Smooth muscle cell (in vitro differentiated cells): ENCODE data around the gene FGD2. TPM values are rescaled to one million over a fixed set of nuclear protein-coding genes. Genes with fewer than 3 reads are reported as not detected.

Experiments used
- DNase-seq: peaks from one replicate; lab custom pipeline; 2025; ENCODE audit not compliant: unreplicated experiment; lab: John Stamatoyannopoulos, UW
- H2AFZ ChIP-seq: fragments of 200-600 bp; sonication (generic); 2 replicates; pipeline ENCODE4 v1.6.0; 2016; ENCODE audit warnings: antibody characterized with exemption, low read depth, mild to moderate bottlenecking
- H3F3A ChIP-seq: fragments of 200-600 bp; sonication (generic); 2 replicates; pipeline ENCODE4 v1.6.0; 2017; ENCODE audit warnings: antibody characterized with exemption, low read depth
- H3K27ac ChIP-seq: fragments of 200-600 bp; sonication (generic); 2 replicates; pipeline ENCODE4 v1.5.1; 2016; ENCODE audit warnings: low read depth, mild to moderate bottlenecking
- H3K27me3 ChIP-seq: fragments of 200-600 bp; sonication (generic); 2 replicates; pipeline ENCODE4 v1.6.1; 2016; ENCODE audit warnings: low read depth, mild to moderate bottlenecking
- H3K36me3 ChIP-seq: fragments of 200-600 bp; sonication (generic); 2 replicates; pipeline ENCODE4 v1.5.1; 2016; ENCODE audit warnings: low read depth
- H3K4me1 ChIP-seq: fragments of 200-600 bp; sonication (generic); 2 replicates; pipeline ENCODE4 v1.5.1; 2016; ENCODE audit warnings: low read depth
- H3K4me2 ChIP-seq: fragments of 200-600 bp; sonication (generic); 2 replicates; pipeline ENCODE4 v1.6.0; 2016; ENCODE audit warnings: mild to moderate bottlenecking
- H3K4me3 ChIP-seq: fragments of 200-600 bp; sonication (generic); 2 replicates; pipeline ENCODE4 v1.5.1; 2016; ENCODE audit warnings: mild to moderate bottlenecking
- H3K79me2 ChIP-seq: fragments of 200-600 bp; sonication (generic); 2 replicates; pipeline ENCODE4 v1.6.0; 2016; ENCODE audit warnings: low read depth, mild to moderate bottlenecking
- H3K9ac ChIP-seq: fragments of 200-600 bp; sonication (generic); 2 replicates; pipeline ENCODE4 v1.6.0; 2016; ENCODE audit warnings: low read depth
- H3K9me3 ChIP-seq: fragments of 200-600 bp; sonication (generic); replicated peaks from 2 replicates; pipeline ENCODE4 v1.5.1; 2016; ENCODE audit warnings: low read depth
- H4K20me1 ChIP-seq: fragments of 200-600 bp; sonication (generic); 2 replicates; pipeline ENCODE4 v1.6.0; 2016; ENCODE audit warnings: low read depth
- CTCF ChIP-seq: fragments of 200-600 bp; sonication (generic); IDR thresholded peaks from 2 replicates; pipeline ENCODE4 v1.5.1; 2017; ENCODE audit warnings: borderline replicate concordance, mild to moderate bottlenecking, antibody characterized with exemption; ENCODE audit not compliant: insufficient read depth, poor library complexity, severe bottlenecking
- WGBS: methylation state at CpG from one replicate; pipeline ENCODE4 v1.1.7; 2016; ENCODE audit warnings: low lambda C conversion rate; 5-methylcytosine and 5-hydroxymethylcytosine counted together
- polyA plus RNA-seq: library from polyadenylated mRNA; unstranded; fragments of >200 nt; fragmentation: Nextera tagmentation; extraction: Ambion mirVana; gene quantifications from 2 replicates; pipeline ENCODE4 v1.2.1, GENCODE V29; 2016
- total RNA-seq: library from RNA; depleted of rRNA; stranded (reverse); fragments of >200 nt; gene quantifications from 2 replicates; pipeline ENCODE4 v1.2.3, GENCODE V29; 2014

FGD2 gene
- total and polyA plus RNA-seq, 2 experiments from 2014 or later = not detected

GRCh38 chr6:37047346-37047688, 41.9 kb downstream of the FGD2 start:
- no peak for TF ChIP-seq CTCF
- Histone ChIP-seq H3K9ac (no peak overlapping the region), H3K4me2 (no peak overlapping the region), H3K27ac (no peak overlapping the region), H3K9me3 (no peaks in the 10 kb centered on the region), H3K36me3 (no peaks in the 10 kb centered on the region), H3K79me2 (no peaks in the 10 kb centered on the region), H2AFZ (no peak overlapping the region), H3F3A (peaks cover 6% of the 10 kb centered on the region), H3K4me1 (no peaks in the 10 kb centered on the region), H3K4me3 (no peak overlapping the region), H4K20me1 (no peaks in the 10 kb centered on the region), H3K27me3 (no peaks in the 10 kb centered on the region)
- no peak for DNase-seq
- WGBS = 91% methylated on average over 5 of the region's 5 CpGs

- Histone ChIP-seq H3K4me2 (no peak overlapping the region), H4K20me1 (no peaks in the 10 kb centered on the region), H3K4me3 (no peak overlapping the region), H3K9ac (no peak overlapping the region), H3K36me3 (no peaks in the 10 kb centered on the region), H3F3A (peaks cover 6% of the 10 kb centered on the region), H3K9me3 (no peaks in the 10 kb centered on the region), H3K4me1 (no peaks in the 10 kb centered on the region), H3K27ac (no peak overlapping the region), H3K79me2 (no peaks in the 10 kb centered on the region), H2AFZ (no peak overlapping the region), H3K27me3 (no peaks in the 10 kb centered on the region)
- DNase-seq = no peak
- WGBS = 93% methylated on average over 10 of the region's 10 CpGs
- no peak for TF ChIP-seq CTCF
Measured at GRCh38 chr6:37047689-37048402, 42.4 kb downstream of the FGD2 start.

- no peak for DNase-seq
- 46% methylated on average over 3 of the region's 3 CpGs for WGBS
- Histone ChIP-seq H3K9ac (no peak overlapping the region), H3K36me3 (no peaks in the 10 kb centered on the region), H3K4me1 (no peaks in the 10 kb centered on the region), H2AFZ (no peak overlapping the region), H3F3A (peaks cover 6% of the 10 kb centered on the region), H3K79me2 (no peaks in the 10 kb centered on the region), H3K4me3 (no peak overlapping the region), H3K4me2 (no peak overlapping the region), H3K9me3 (no peaks in the 10 kb centered on the region), H3K27me3 (no peaks in the 10 kb centered on the region), H4K20me1 (no peaks in the 10 kb centered on the region), H3K27ac (no peak overlapping the region)
- no peak for TF ChIP-seq CTCF
Measured at GRCh38 chr6:37048403-37048850, 43.0 kb downstream of the FGD2 start.
